WTC11 (cell line): ENCODE results near the gene EP400. TPM values are rescaled to one million over a fixed set of nuclear protein-coding genes. Genes with fewer than 3 reads are reported as not detected.

ENCODE experiments used
- ATAC-seq: fragments of 200-7000 bp; cut with Tn5 transposase; 2 replicates; pipeline ENCODE4 v1.10.0; 2021; ENCODE audit warnings: mild to moderate bottlenecking, moderate library complexity
- CTCF ChIA-PET: fragments of 300-600 bp; sonication (Branson Sonifier 250); formaldehyde crosslinking; loops from one replicate; lab custom pipeline; 2021; ENCODE audit warnings: antibody characterized with exemption; lab: Charles Lee
- POLR2A ChIA-PET: fragments of 350-600 bp; sonication (Branson Sonifier 250); formaldehyde crosslinking; loops from one replicate; lab custom pipeline; 2021; ENCODE audit warnings: antibody characterized with exemption; lab: Charles Lee
- DNase-seq: peaks from one replicate; pipeline ENCODE4 v3.0.0; 2021; ENCODE audit warnings: low spot score
- H3K27ac Mint-ChIP-seq: 2 replicates; pipeline ENCODE4 v1.8.0; 2021; ENCODE audit warnings: mixed read lengths
- H3K27me3 Mint-ChIP-seq: 2 replicates; pipeline ENCODE4 v1.8.0; 2021; ENCODE audit warnings: low read depth, mild to moderate bottlenecking, moderate library complexity, mixed read lengths
- H3K36me3 Mint-ChIP-seq: 2 replicates; pipeline ENCODE4 v1.8.0; 2021; ENCODE audit warnings: mixed read lengths
- H3K4me1 Mint-ChIP-seq: 2 replicates; pipeline ENCODE4 v1.8.0; 2022; ENCODE audit warnings: mixed read lengths
- H3K4me3 Mint-ChIP-seq: 2 replicates; pipeline ENCODE4 v1.8.0; 2021; ENCODE audit warnings: mild to moderate bottlenecking, moderate library complexity, mixed read lengths
- H3K9me3 Mint-ChIP-seq: 2 replicates; pipeline ENCODE4 v1.8.0; 2021; ENCODE audit warnings: mixed read lengths
- ATF1 ChIP-seq: sonication (generic); formaldehyde crosslinking; IDR thresholded peaks from 2 replicates; pipeline ENCODE4 v1.8.1; 2023; ENCODE audit warnings: mild to moderate bottlenecking, moderate library complexity, missing genetic modification reagents
- ATF6 ChIP-seq: sonication (generic); formaldehyde crosslinking; IDR thresholded peaks from 2 replicates; pipeline ENCODE4 v1.8.1; 2023; ENCODE audit warnings: mild to moderate bottlenecking, missing genetic modification reagents
- CREB1 ChIP-seq: sonication (generic); formaldehyde crosslinking; IDR thresholded peaks from 2 replicates; pipeline ENCODE4 v1.8.0; 2023; ENCODE audit warnings: mild to moderate bottlenecking, missing genetic modification reagents
- CREM ChIP-seq: sonication (generic); formaldehyde crosslinking; IDR thresholded peaks from 2 replicates; pipeline ENCODE4 v1.8.1; 2022; ENCODE audit warnings: mild to moderate bottlenecking, missing genetic modification reagents, moderate library complexity
- CTCF ChIP-seq: fragments of 200-600 bp; IDR thresholded peaks from 2 replicates; pipeline ENCODE4 v1.8.0; 2022; ENCODE audit warnings: antibody characterized with exemption
- EMX1 ChIP-seq: fragments of 250-450 bp; sonication (Bioruptor Pico); IDR thresholded peaks from 2 replicates; pipeline ENCODE4 v1.8.0; 2021; ENCODE audit warnings: mild to moderate bottlenecking
- ERG ChIP-seq: fragments of 250-450 bp; sonication (Bioruptor Pico); IDR thresholded peaks from 2 replicates; pipeline ENCODE4 v1.8.0; 2021; ENCODE audit warnings: mild to moderate bottlenecking
- FOXP4 ChIP-seq: sonication (generic); formaldehyde crosslinking; IDR thresholded peaks from 2 replicates; pipeline ENCODE4 v1.8.0; 2022; ENCODE audit warnings: mild to moderate bottlenecking, missing genetic modification reagents
- MLX ChIP-seq: sonication (generic); formaldehyde crosslinking; IDR thresholded peaks from 2 replicates; pipeline ENCODE4 v1.8.1; 2023; ENCODE audit warnings: mild to moderate bottlenecking, missing genetic modification reagents, moderate library complexity
- NFYB ChIP-seq: sonication (generic); formaldehyde crosslinking; conservative IDR thresholded peaks from 2 replicates; pipeline ENCODE4 v1.8.0; 2022; ENCODE audit warnings: low read depth, missing genetic modification reagents
- NR2C2 ChIP-seq: sonication (generic); formaldehyde crosslinking; IDR thresholded peaks from 2 replicates; pipeline ENCODE4 v1.8.0; 2022; ENCODE audit warnings: mild to moderate bottlenecking, missing genetic modification reagents
- OVOL2 ChIP-seq: fragments of 250-450 bp; sonication (Bioruptor Pico); IDR thresholded peaks from 2 replicates; pipeline ENCODE4 v1.9.0; 2021; ENCODE audit warnings: mild to moderate bottlenecking, borderline replicate concordance
- SMAD3 ChIP-seq: sonication (generic); formaldehyde crosslinking; IDR thresholded peaks from 2 replicates; pipeline ENCODE4 v1.8.0; 2022; ENCODE audit warnings: missing genetic modification reagents, mild to moderate bottlenecking, borderline replicate concordance
- TEAD4 ChIP-seq: sonication (generic); formaldehyde crosslinking; IDR thresholded peaks from 2 replicates; pipeline ENCODE4 v1.8.0; 2022; ENCODE audit warnings: mild to moderate bottlenecking, missing genetic modification reagents
- ZBTB21 ChIP-seq: sonication (generic); formaldehyde crosslinking; IDR thresholded peaks from 2 replicates; pipeline ENCODE4 v1.8.1; 2023; ENCODE audit warnings: mild to moderate bottlenecking, missing genetic modification reagents, borderline replicate concordance
- ZNF281 ChIP-seq: sonication (generic); formaldehyde crosslinking; IDR thresholded peaks from 2 replicates; pipeline ENCODE4 v1.8.0; 2023; ENCODE audit warnings: mild to moderate bottlenecking, missing genetic modification reagents
- total RNA-seq: library from RNA; stranded (reverse); gene quantifications from 3 replicates; pipeline ENCODE4 v1.2.3, GENCODE V29; 2021

Gene EP400
- total RNA-seq, 1 experiment from 2014 or later, result 75.8 TPM

GRCh38 chr12:131994589-131994988 lies 44.8 kb downstream of the EP400 start:
- ATAC-seq (no peak), DNase-seq (no peak)
- TF ChIP-seq EMX1 (CRISPR knock-in tag), result no peak
- TF ChIP-seq ATF6 (CRISPR knock-in tag), result no peak
- no peak for TF ChIP-seq FOXP4
- TF ChIP-seq ERG (CRISPR knock-in tag), result no peak
- TF ChIP-seq ATF1 (CRISPR knock-in tag), result no peak
- TF ChIP-seq CTCF, result no peak
- TF ChIP-seq OVOL2 (CRISPR knock-in tag), result no peak
- TF ChIP-seq CREB1 (CRISPR knock-in tag), result no peak
- no peak for TF ChIP-seq MLX (CRISPR knock-in tag)
- TF ChIP-seq ZNF281, result no peak
- TF ChIP-seq TEAD4 (CRISPR knock-in tag), result no peak
- TF ChIP-seq NFYB (CRISPR knock-in tag), result no peak
- TF ChIP-seq CREM (CRISPR knock-in tag), result no peak
- TF ChIP-seq SMAD3 (CRISPR knock-in tag), result no peak
- no peak for TF ChIP-seq NR2C2
- no peak for TF ChIP-seq ZBTB21
- H3K9me3 Mint-ChIP-seq, result no peaks in the 10 kb centered on the region
- H3K27me3 Mint-ChIP-seq, result no peaks in the 10 kb centered on the region
- ChIA-PET POLR2A (no interaction called here), CTCF (no interaction called here)
- peaks cover 28% of the 10 kb centered on the region for H3K4me1 Mint-ChIP-seq
- peaks cover 47% of the 10 kb centered on the region for H3K36me3 Mint-ChIP-seq
- H3K4me3 Mint-ChIP-seq, result no peak overlapping the region
- H3K27ac Mint-ChIP-seq, result no peak overlapping the region; the same call in 1 of the 2 replicates
